A549 (cell line): ENCODE results near the gene COL13A1. TPM values are rescaled to one million over a fixed set of nuclear protein-coding genes. Genes with fewer than 3 reads are reported as not detected.
A peak's percentile ranks its signal among the peaks of the same experiment; 100 is the strongest.

ENCODE experiments used
- ATAC-seq, 2 experiments: fragments of 200-7000 bp in 1 of 2; fragments of >200 bp in 1 of 2; cut with Nextera tagmentation in 1 of 2; cut with Tn5 transposase in 1 of 2; 3 replicates each; pipeline versions ENCODE4 v1.8.0 to v1.9.1; 2018 to 2020; ENCODE audit warnings: mild to moderate bottlenecking in 1 of 2, moderate library complexity in 1 of 2
- CTCF ChIA-PET: fragments of 300-600 bp; sonication (Branson Sonifier 250); formaldehyde crosslinking; extraction: SDS; loops from one replicate; lab custom pipeline; 2021; ENCODE audit warnings: antibody characterized with exemption, inconsistent platforms; lab: Yijun Ruan, JAX
- POLR2A ChIA-PET: fragments of 350-600 bp; formaldehyde crosslinking; extraction: SDS; loops from one replicate; lab custom pipeline; 2021; ENCODE audit warnings: antibody characterized with exemption, inconsistent platforms; lab: Yijun Ruan, JAX
- DNase-seq, 2 experiments: peaks; one replicate each; pipeline versions ENCODE4 v3.0.0 to v3.0.0-alpha.2; 2011 to 2016; ENCODE audit warnings: low read depth in 1 of 2, low spot score in 1 of 2
- FAIRE-seq: peaks from 2 replicates; lab custom pipeline; 2011; peaks lifted over from hg19 to GRCh38; lab: Jason Lieb, UNC
- H3K27ac ChIP-seq, 2 experiments: fragments of >200 bp; sonication (Bioruptor Twin); formaldehyde crosslinking; 3 replicates each; pipeline ENCODE4 v1.5.1; 2016 to 2017
- H3K4me1 ChIP-seq: fragments of >200 bp; sonication (Bioruptor Twin); formaldehyde crosslinking; 3 replicates; pipeline ENCODE4 v1.6.1; 2016
- H3K4me2 ChIP-seq: fragments of >200 bp; sonication (Bioruptor Twin); formaldehyde crosslinking; 3 replicates; pipeline ENCODE4 v1.6.1; 2016
- H3K4me3 ChIP-seq: fragments of >200 bp; sonication (Bioruptor Twin); formaldehyde crosslinking; 3 replicates; pipeline ENCODE4 v1.5.1; 2016
- H3K9me3 ChIP-seq: fragments of >200 bp; sonication (Bioruptor Twin); formaldehyde crosslinking; 3 replicates; pipeline ENCODE4 v1.6.1; 2016
- ATOH8 ChIP-seq: fragments of 250-450 bp; sonication (Bioruptor Pico); IDR thresholded peaks from 2 replicates; pipeline ENCODE4 v1.5.0; 2020; ENCODE audit warnings: low read depth, mild to moderate bottlenecking, moderate library complexity
- BHLHE40 ChIP-seq: IDR thresholded peaks from 2 replicates; pipeline ENCODE4 v1.6.1; 2012; ENCODE audit warnings: low read depth, low read length, inconsistent platforms
- CBX8 ChIP-seq: fragments of 200-600 bp; sonication (generic); IDR thresholded peaks from 2 replicates; pipeline ENCODE4 v1.6.1; 2016
- CEBPB ChIP-seq, 2 experiments: fragments of >200 bp in 1 of 2; sonication (Bioruptor Twin) in 1 of 2; formaldehyde crosslinking in 1 of 2; IDR thresholded peaks; 2 replicates each; pipeline ENCODE4 v1.6.1; 2012 to 2016
- CHD2 ChIP-seq: fragments of 150-350 bp; IDR thresholded peaks from 2 replicates; pipeline ENCODE4 v1.6.1; 2014; ENCODE audit warnings: low read length; ENCODE audit not compliant: partially characterized antibody
- CTCF ChIP-seq: fragments of >200 bp; sonication (Bioruptor Twin); formaldehyde crosslinking; IDR thresholded peaks from 3 replicates; pipeline ENCODE4 v1.5.1; 2016
- E2F6 ChIP-seq: IDR thresholded peaks from 2 replicates; pipeline ENCODE4 v1.6.1; 2012; ENCODE audit warnings: low read depth, borderline replicate concordance
- EHF ChIP-seq: fragments of 250-450 bp; sonication (Bioruptor Pico); IDR thresholded peaks from 2 replicates; pipeline ENCODE4 v1.5.0; 2020; ENCODE audit warnings: mild to moderate bottlenecking
- ESRRA ChIP-seq: fragments of 150-350 bp; IDR thresholded peaks from 2 replicates; pipeline ENCODE4 v1.6.1; 2014; ENCODE audit warnings: mild to moderate bottlenecking, low read length, borderline replicate concordance
- FOSL2 ChIP-seq, 2 experiments: fragments of 450-650 bp in 1 of 2; fragments of >200 bp in 1 of 2; sonication (Bioruptor Twin) in 1 of 2; formaldehyde crosslinking; IDR thresholded peaks; 2 replicates each; pipeline versions ENCODE4 v1.5.0 to v1.6.1; 2016 to 2020; ENCODE audit warnings: mild to moderate bottlenecking in 1 of 2, moderate library complexity in 1 of 2
- HES2 ChIP-seq: fragments of >200 bp; sonication (Bioruptor Twin); formaldehyde crosslinking; IDR thresholded peaks from 2 replicates; pipeline ENCODE4 v1.6.1; 2016
- HOXB5 ChIP-seq: fragments of 250-450 bp; sonication (Bioruptor Pico); IDR thresholded peaks from 2 replicates; pipeline ENCODE4 v1.5.0; 2020; ENCODE audit warnings: mild to moderate bottlenecking, moderate library complexity
- JUN ChIP-seq, 2 experiments: fragments of >200 bp; sonication (Bioruptor Twin); formaldehyde crosslinking; IDR thresholded peaks; 2 replicates in 1 of 2; 3 replicates in 1 of 2; pipeline ENCODE4 v1.6.1; 2016 to 2017
- KDM1A ChIP-seq: fragments of 200-600 bp; sonication (generic); IDR thresholded peaks from 2 replicates; pipeline ENCODE4 v1.6.1; 2016; ENCODE audit warnings: low read depth, mild to moderate bottlenecking
- KDM5A ChIP-seq: fragments of 200-600 bp; sonication (generic); IDR thresholded peaks from 2 replicates; pipeline ENCODE4 v1.6.1; 2016; ENCODE audit warnings: antibody characterized with exemption, mild to moderate bottlenecking
- MAX ChIP-seq: IDR thresholded peaks from 2 replicates; pipeline ENCODE4 v1.6.1; 2012
- NR3C1 ChIP-seq: fragments of >200 bp; sonication (Bioruptor Twin); formaldehyde crosslinking; IDR thresholded peaks from 3 replicates; pipeline ENCODE4 v1.6.1; 2017
- POLR2AphosphoS2 ChIP-seq: conservative IDR thresholded peaks from 2 replicates; pipeline ENCODE4 v1.6.1; 2012; ENCODE audit warnings: low read length, improper control_type of control experiment, inconsistent platforms
- RAD21 ChIP-seq, 2 experiments: fragments of >200 bp in 1 of 2; sonication (Bioruptor Twin) in 1 of 2; formaldehyde crosslinking in 1 of 2; IDR thresholded peaks in 1 of 2; conservative IDR thresholded peaks in 1 of 2; 2 replicates in 1 of 2; 3 replicates in 1 of 2; pipeline ENCODE4 v1.6.1; 2012 to 2018; ENCODE audit warnings: inconsistent platforms in 1 of 2
- RARB ChIP-seq: fragments of 250-450 bp; sonication (Bioruptor Pico); IDR thresholded peaks from 2 replicates; pipeline ENCODE4 v1.8.0; 2021; ENCODE audit warnings: mild to moderate bottlenecking, moderate library complexity
- SMC3 ChIP-seq: fragments of >200 bp; sonication (Bioruptor Twin); formaldehyde crosslinking; IDR thresholded peaks from 3 replicates; pipeline ENCODE4 v1.6.1; 2018; ENCODE audit warnings: inconsistent platforms
- SREBF2 ChIP-seq: fragments of 450-650 bp; IDR thresholded peaks from 2 replicates; pipeline ENCODE4 v1.6.1; 2014; ENCODE audit warnings: mild to moderate bottlenecking, moderate library complexity
- TP53 ChIP-seq: fragments of 250-450 bp; sonication (Bioruptor Pico); IDR thresholded peaks from 2 replicates; pipeline ENCODE4 v1.5.0; 2021; ENCODE audit warnings: mild to moderate bottlenecking, moderate library complexity
- USF2 ChIP-seq: fragments of 450-650 bp; IDR thresholded peaks from 2 replicates; pipeline ENCODE4 v1.6.1; 2014; ENCODE audit warnings: antibody characterized with exemption
- WGBS: methylation state at CpG from one replicate; pipeline ENCODE4 v1.1.6; 2017; ENCODE audit errors: missing lambda C conversion rate; 5-methylcytosine and 5-hydroxymethylcytosine counted together
- polyA plus RNA-seq, 4 experiments: library from polyadenylated mRNA; depleted of rRNA in 3 of 4; stranded (reverse); fragments of >200 nt; fragmentation: RNase III in 1 of 4; extraction: RNeasy Plus Mini Kit Qiagen cat#74134 plus additional on column Dnase treatment in 1 of 4; gene quantifications; 2 replicates in 3 of 4; 3 replicates in 1 of 4; pipeline ENCODE4 v1.2.3, GENCODE V29; 2011 to 2017
- TF ChIP-seq, protein P1 (sequence below): fragments of >200 bp; sonication (Bioruptor Twin); formaldehyde crosslinking; IDR thresholded peaks from 3 replicates; pipeline ENCODE4 v1.6.1; 2016
- TF ChIP-seq, protein P2 (sequence below): fragments of 150-350 bp; IDR thresholded peaks from 2 replicates; pipeline ENCODE4 v1.6.1; 2014; ENCODE audit warnings: low read depth, mild to moderate bottlenecking, low read length

The COL13A1 gene
- polyA plus RNA-seq, 2 of the 4 experiments (the other 2 are of a cell fraction), result 0.08 to 0.27 TPM

DNA sequence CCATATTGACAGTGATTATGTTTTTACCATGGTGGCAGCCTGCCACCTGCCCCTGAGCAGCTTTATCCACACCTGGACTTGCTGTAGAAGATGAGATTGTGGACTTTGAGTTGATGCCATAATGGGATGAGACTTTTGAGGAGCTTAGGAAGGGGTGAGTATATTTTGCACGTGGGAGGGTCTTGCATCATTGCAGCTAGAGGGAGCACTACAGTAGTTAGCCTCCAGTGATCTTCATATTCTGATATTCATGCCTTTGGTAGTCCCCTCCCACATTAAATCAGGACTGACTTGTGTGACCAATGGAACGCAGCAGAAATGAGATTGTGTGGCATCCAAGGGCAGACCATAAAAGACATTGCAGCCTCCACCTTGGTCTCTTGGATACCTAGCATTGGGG, 18.2 kb upstream of the COL13A1 start:
- WGBS, result 31% methylated on average over 1 of the region's 2 CpGs
- H3K9me3 ChIP-seq, result peaks cover 5% of the 10 kb centered on the region; the same call in 1 of the 3 replicates
- H3K4me1 ChIP-seq, result no peaks in the 10 kb centered on the region
- no peak for FAIRE-seq
- no peak overlapping the region for H3K27ac ChIP-seq
- no peak overlapping the region for H3K4me2 ChIP-seq
- H3K4me3 ChIP-seq, result no peak overlapping the region
- POLR2A ChIA-PET, result no interaction called here
- TF ChIP-seq CBX8 (no peak), CHD2 (no peak), E2F6 (no peak), CEBPB (IDR thresholded peaks at IDR 0.05) (no peak), RARB (CRISPR knock-in tag) (no peak), NR3C1 (no peak), RAD21 (conservative IDR thresholded peaks at IDR 0.05 in 1 of 2, IDR thresholded peaks at IDR 0.05 in 1 of 2) (no peak), SREBF2 (no peak), HES2 (no peak), HOXB5 (no peak), KDM1A (no peak), MAX (no peak), KDM5A (no peak), ESRRA (no peak), FOSL2 (IDR thresholded peaks at IDR 0.05) (no peak), FOSL2 (CRISPR knock-in tag; IDR thresholded peaks at IDR 0.05) (no peak), ATOH8 (CRISPR knock-in tag) (no peak), EHF (no peak), BHLHE40 (no peak)
- TF ChIP-seq, protein P1, sequence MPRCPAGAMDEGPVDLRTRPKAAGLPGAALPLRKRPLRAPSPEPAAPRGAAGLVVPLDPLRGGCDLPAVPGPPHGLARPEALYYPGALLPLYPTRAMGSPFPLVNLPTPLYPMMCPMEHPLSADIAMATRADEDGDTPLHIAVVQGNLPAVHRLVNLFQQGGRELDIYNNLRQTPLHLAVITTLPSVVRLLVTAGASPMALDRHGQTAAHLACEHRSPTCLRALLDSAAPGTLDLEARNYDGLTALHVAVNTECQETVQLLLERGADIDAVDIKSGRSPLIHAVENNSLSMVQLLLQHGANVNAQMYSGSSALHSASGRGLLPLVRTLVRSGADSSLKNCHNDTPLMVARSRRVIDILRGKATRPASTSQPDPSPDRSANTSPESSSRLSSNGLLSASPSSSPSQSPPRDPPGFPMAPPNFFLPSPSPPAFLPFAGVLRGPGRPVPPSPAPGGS, result no peak
- DNase-seq, result no peak
- CTCF ChIA-PET, result interaction anchor here (1.4 to 11.7 kb wide), 3 partner anchors 11 to 133 kb away, joined by 5 to 198 read pairs (median 103); no protein-coding TSS in a partner anchor
- ATAC-seq, result no peak

DNA sequence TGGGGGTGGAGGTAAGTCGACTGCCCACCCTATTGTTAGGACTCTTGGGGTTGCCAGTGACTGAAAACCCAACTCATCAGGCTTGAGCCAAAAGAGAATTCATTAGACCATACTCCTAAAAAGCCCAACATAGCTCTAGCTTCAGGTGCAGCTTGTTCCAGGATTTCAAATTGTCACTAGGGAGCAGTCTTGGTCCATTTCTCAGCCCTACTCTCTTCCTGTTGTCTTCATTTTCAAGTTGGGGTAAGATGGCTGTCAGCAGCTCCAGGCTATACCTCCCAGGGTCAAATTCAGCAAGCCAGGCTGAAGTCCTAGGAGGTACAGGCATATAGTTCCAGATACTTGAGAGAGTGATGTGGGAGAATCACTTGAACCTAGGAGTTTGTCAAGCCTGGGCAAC, 14.9 kb upstream of the COL13A1 start:
- H3K4me1 ChIP-seq, result no peaks in the 10 kb centered on the region
- H3K27ac ChIP-seq, result no peak overlapping the region
- ATAC-seq (peak; percentile 76 to 87; a peak in 4 of 6 replicates), FAIRE-seq (no peak), DNase-seq (peak in 1 of 2 experiments; percentile 31)
- H3K4me2 ChIP-seq, result no peak overlapping the region
- WGBS, result 9% methylated on average over 1 of the region's 1 CpG
- H3K4me3 ChIP-seq, result no peak overlapping the region
- peak; percentile 32; the same call in 1 of the 3 replicates for TF ChIP-seq SMC3
- peak; percentile 33; the same call in 2 of the 3 replicates for TF ChIP-seq CTCF
- no peak for TF ChIP-seq USF2
- peak; percentile 63 to 71 for TF ChIP-seq RAD21 (conservative IDR thresholded peaks at IDR 0.05 in 1 of 2, IDR thresholded peaks at IDR 0.05 in 1 of 2)
- no peak for TF ChIP-seq TP53 (CRISPR knock-in tag)
- no peak for TF ChIP-seq RARB (CRISPR knock-in tag)
- TF ChIP-seq JUN (IDR thresholded peaks at IDR 0.05), result no peak
- TF ChIP-seq FOSL2 (IDR thresholded peaks at IDR 0.05), result no peak
- no peak for TF ChIP-seq FOSL2 (CRISPR knock-in tag; IDR thresholded peaks at IDR 0.05)
- TF ChIP-seq, protein P2, sequence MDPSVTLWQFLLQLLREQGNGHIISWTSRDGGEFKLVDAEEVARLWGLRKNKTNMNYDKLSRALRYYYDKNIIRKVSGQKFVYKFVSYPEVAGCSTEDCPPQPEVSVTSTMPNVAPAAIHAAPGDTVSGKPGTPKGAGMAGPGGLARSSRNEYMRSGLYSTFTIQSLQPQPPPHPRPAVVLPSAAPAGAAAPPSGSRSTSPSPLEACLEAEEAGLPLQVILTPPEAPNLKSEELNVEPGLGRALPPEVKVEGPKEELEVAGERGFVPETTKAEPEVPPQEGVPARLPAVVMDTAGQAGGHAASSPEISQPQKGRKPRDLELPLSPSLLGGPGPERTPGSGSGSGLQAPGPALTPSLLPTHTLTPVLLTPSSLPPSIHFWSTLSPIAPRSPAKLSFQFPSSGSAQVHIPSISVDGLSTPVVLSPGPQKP, result no peak
- no peak for TF ChIP-seq POLR2AphosphoS2
- ChIA-PET POLR2A (interaction anchor here (1.4 kb wide), 1 partner anchor 128 kb away, joined by 6 read pairs; no protein-coding TSS in a partner anchor), CTCF (interaction anchor here (0.7 to 11.7 kb wide), 31 partner anchors 9 to 368 kb away, joined by 3 to 198 read pairs (median 4); partner anchors contain the start of gene COL13A1)
- H3K9me3 ChIP-seq, result peaks cover 5% of the 10 kb centered on the region; the same call in 1 of the 3 replicates
